Neural cell (in vitro differentiated cells): ENCODE results near the gene SRSF12. TPM values are rescaled to one million over a fixed set of nuclear protein-coding genes. Genes with fewer than 3 reads are reported as not detected.

Source experiments
- H2AFZ ChIP-seq: fragments of 200-600, 300-800 bp; sonication (generic), shearing (Covaris generic); 2 replicates; pipeline ENCODE4 v1.6.0; 2014; ENCODE audit warnings: low read depth, mild to moderate bottlenecking, antibody characterized with exemption, low read length, moderate library complexity
- H3F3A ChIP-seq: fragments of 200-600 bp; shearing (Covaris generic); 2 replicates; pipeline ENCODE4 v1.6.1; 2016; ENCODE audit warnings: mild to moderate bottlenecking, moderate library complexity, mixed read lengths, antibody characterized with exemption, low read length; ENCODE audit not compliant: insufficient read depth, poor library complexity, severe bottlenecking
- H3K27ac ChIP-seq: fragments of 200-600, 300-800 bp; sonication (generic), shearing (Covaris generic); 2 replicates; pipeline ENCODE4 v1.5.1; 2014; ENCODE audit warnings: mild to moderate bottlenecking, low read length, moderate library complexity
- H3K27me3 ChIP-seq: fragments of 300-800, 200-600 bp; sonication (generic), shearing (Covaris generic); 2 replicates; pipeline ENCODE4 v1.6.0; 2014; ENCODE audit warnings: mild to moderate bottlenecking, low read depth, low read length, moderate library complexity; ENCODE audit not compliant: insufficient read depth
- H3K36me3 ChIP-seq: fragments of 300-800, 200-600 bp; sonication (generic), shearing (Covaris generic); 2 replicates; pipeline ENCODE4 v1.5.1; 2014; ENCODE audit warnings: mild to moderate bottlenecking, antibody characterized with exemption, low read length, moderate library complexity; ENCODE audit not compliant: insufficient read depth
- H3K4me2 ChIP-seq: fragments of 300-800, 200-600 bp; sonication (generic), shearing (Covaris generic); 2 replicates; pipeline ENCODE4 v1.6.0; 2014; ENCODE audit warnings: mild to moderate bottlenecking, low read length
- H3K4me3 ChIP-seq: fragments of 300-800, 200-600 bp; sonication (generic), shearing (Covaris generic); 2 replicates; pipeline ENCODE4 v1.5.1; 2014; ENCODE audit warnings: mild to moderate bottlenecking, low read length, moderate library complexity
- H3K79me2 ChIP-seq: fragments of 200-600 bp; shearing (Covaris generic); replicated peaks from 2 replicates; pipeline ENCODE4 v1.6.0; 2014; ENCODE audit warnings: mild to moderate bottlenecking, low read length, moderate library complexity; ENCODE audit not compliant: insufficient read depth
- H3K9ac ChIP-seq: fragments of 300-800, 200-600 bp; sonication (generic), shearing (Covaris generic); 2 replicates; pipeline ENCODE4 v1.6.1; 2016; ENCODE audit warnings: mild to moderate bottlenecking, low read length, mixed read lengths
- H3K9me2 ChIP-seq: fragments of 200-600 bp; shearing (Covaris generic); 2 replicates; pipeline ENCODE4 v1.6.1; 2016; ENCODE audit warnings: mild to moderate bottlenecking, low read length, mixed read lengths; ENCODE audit not compliant: insufficient read depth
- H3K9me3 ChIP-seq: fragments of 200-600, 300-800 bp; sonication (generic), shearing (Covaris generic); 2 replicates; pipeline ENCODE4 v1.6.1; 2016; ENCODE audit warnings: mild to moderate bottlenecking, mixed run types, low read length, moderate library complexity, mixed read lengths
- H4K20me1 ChIP-seq: fragments of 200-600 bp; shearing (Covaris generic); 2 replicates; pipeline ENCODE4 v1.6.1; 2016; ENCODE audit warnings: mild to moderate bottlenecking, mixed run types; ENCODE audit not compliant: insufficient read depth
- CTCF ChIP-seq: fragments of 450-650 bp; IDR thresholded peaks from 2 replicates; pipeline ENCODE4 v1.5.1; 2014; ENCODE audit warnings: antibody characterized with exemption, mild to moderate bottlenecking, moderate library complexity; ENCODE audit not compliant: poor library complexity, severe bottlenecking
- EP300 ChIP-seq: fragments of 450-650 bp; conservative IDR thresholded peaks from 2 replicates; pipeline ENCODE4 v1.6.1; 2014; ENCODE audit warnings: antibody characterized with exemption, mild to moderate bottlenecking, moderate library complexity; ENCODE audit not compliant: poor library complexity, severe bottlenecking
- EZH2 ChIP-seq: fragments of 200-600, 300-800 bp; shearing (Covaris generic), sonication (generic); IDR thresholded peaks from 2 replicates; pipeline ENCODE4 v1.6.1; 2014; ENCODE audit warnings: antibody characterized with exemption, low read length, borderline replicate concordance, mild to moderate bottlenecking; ENCODE audit not compliant: insufficient read depth, poor library complexity, severe bottlenecking
- MXI1 ChIP-seq: fragments of 450-650 bp; conservative IDR thresholded peaks from 2 replicates; pipeline ENCODE4 v1.6.1; 2014; ENCODE audit warnings: antibody characterized with exemption, mild to moderate bottlenecking; ENCODE audit not compliant: poor library complexity, severe bottlenecking
- POLR2AphosphoS5 ChIP-seq: IDR thresholded peaks from 2 replicates; pipeline ENCODE4 v1.6.1; 2012
- RAD21 ChIP-seq: fragments of 450-650 bp; conservative IDR thresholded peaks from 2 replicates; pipeline ENCODE4 v1.6.1; 2014; ENCODE audit warnings: antibody characterized with exemption, mild to moderate bottlenecking, moderate library complexity
- SMC3 ChIP-seq: fragments of 450-650 bp; conservative IDR thresholded peaks from 2 replicates; pipeline ENCODE4 v1.6.1; 2014; ENCODE audit warnings: antibody characterized with exemption, mild to moderate bottlenecking, moderate library complexity; ENCODE audit not compliant: poor library complexity
- TAF1 ChIP-seq: IDR thresholded peaks from 2 replicates; pipeline ENCODE4 v1.6.1; 2012; ENCODE audit warnings: low read depth
- polyA plus RNA-seq: library from polyadenylated mRNA; depleted of rRNA; stranded (reverse); fragments of >200 nt; gene quantifications from 2 replicates; pipeline ENCODE4 v1.2.3, GENCODE V29; 2014
- TF ChIP-seq, protein P1 (sequence below): IDR thresholded peaks from 2 replicates; pipeline ENCODE4 v1.6.1; 2012; ENCODE audit warnings: borderline replicate concordance

SRSF12 gene
- polyA plus RNA-seq, 1 donor from 2014 or later: 44.0 TPM

- Histone ChIP-seq H3K79me2 (no peaks in the 10 kb centered on the region), H3K9ac (no peak overlapping the region), H2AFZ (no peak overlapping the region), H3K4me2 (no peak overlapping the region), H3K36me3 (no peaks in the 10 kb centered on the region), H3K27me3 (no peaks in the 10 kb centered on the region), H3F3A (no peaks in the 10 kb centered on the region), H3K9me3 (no peaks in the 10 kb centered on the region), H3K9me2 (no peaks in the 10 kb centered on the region), H4K20me1 (no peaks in the 10 kb centered on the region), H3K4me3 (no peak overlapping the region), H3K27ac (no peak overlapping the region)
- no peak for TF ChIP-seq TAF1
- TF ChIP-seq, protein P1, sequence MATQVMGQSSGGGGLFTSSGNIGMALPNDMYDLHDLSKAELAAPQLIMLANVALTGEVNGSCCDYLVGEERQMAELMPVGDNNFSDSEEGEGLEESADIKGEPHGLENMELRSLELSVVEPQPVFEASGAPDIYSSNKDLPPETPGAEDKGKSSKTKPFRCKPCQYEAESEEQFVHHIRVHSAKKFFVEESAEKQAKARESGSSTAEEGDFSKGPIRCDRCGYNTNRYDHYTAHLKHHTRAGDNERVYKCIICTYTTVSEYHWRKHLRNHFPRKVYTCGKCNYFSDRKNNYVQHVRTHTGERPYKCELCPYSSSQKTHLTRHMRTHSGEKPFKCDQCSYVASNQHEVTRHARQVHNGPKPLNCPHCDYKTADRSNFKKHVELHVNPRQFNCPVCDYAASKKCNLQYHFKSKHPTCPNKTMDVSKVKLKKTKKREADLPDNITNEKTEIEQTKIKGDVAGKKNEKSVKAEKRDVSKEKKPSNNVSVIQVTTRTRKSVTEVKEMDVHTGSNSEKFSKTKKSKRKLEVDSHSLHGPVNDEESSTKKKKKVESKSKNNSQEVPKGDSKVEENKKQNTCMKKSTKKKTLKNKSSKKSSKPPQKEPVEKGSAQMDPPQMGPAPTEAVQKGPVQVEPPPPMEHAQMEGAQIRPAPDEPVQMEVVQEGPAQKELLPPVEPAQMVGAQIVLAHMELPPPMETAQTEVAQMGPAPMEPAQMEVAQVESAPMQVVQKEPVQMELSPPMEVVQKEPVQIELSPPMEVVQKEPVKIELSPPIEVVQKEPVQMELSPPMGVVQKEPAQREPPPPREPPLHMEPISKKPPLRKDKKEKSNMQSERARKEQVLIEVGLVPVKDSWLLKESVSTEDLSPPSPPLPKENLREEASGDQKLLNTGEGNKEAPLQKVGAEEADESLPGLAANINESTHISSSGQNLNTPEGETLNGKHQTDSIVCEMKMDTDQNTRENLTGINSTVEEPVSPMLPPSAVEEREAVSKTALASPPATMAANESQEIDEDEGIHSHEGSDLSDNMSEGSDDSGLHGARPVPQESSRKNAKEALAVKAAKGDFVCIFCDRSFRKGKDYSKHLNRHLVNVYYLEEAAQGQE: no peak
- no peak for TF ChIP-seq EZH2
- no peak for TF ChIP-seq SMC3
- no peak for TF ChIP-seq POLR2AphosphoS5
- TF ChIP-seq MXI1: no peak
These were observed 44.0 kb downstream of the SRSF12 start for GRCh38 chr6:89073840-89074239.

- no peaks in the 10 kb centered on the region for H3K9me3 ChIP-seq
- no peak overlapping the region for H3K4me3 ChIP-seq
- H3K9ac ChIP-seq: no peak overlapping the region
- H2AFZ ChIP-seq: no peak overlapping the region
- TF ChIP-seq EZH2 (no peak), RAD21 (no peak), SMC3 (no peak), TAF1 (no peak), EP300 (no peak), CTCF (no peak), POLR2AphosphoS5 (no peak), MXI1 (no peak)
- TF ChIP-seq, protein P1: no peak
- no peaks in the 10 kb centered on the region for H3K27me3 ChIP-seq
- no peaks in the 10 kb centered on the region for H4K20me1 ChIP-seq
- H3K9me2 ChIP-seq: no peaks in the 10 kb centered on the region
- H3F3A ChIP-seq: no peaks in the 10 kb centered on the region
- H3K27ac ChIP-seq: no peak overlapping the region
- no peak overlapping the region for H3K4me2 ChIP-seq
- no peaks in the 10 kb centered on the region for H3K36me3 ChIP-seq
- no peaks in the 10 kb centered on the region for H3K79me2 ChIP-seq
These were observed 44.8 kb downstream of the SRSF12 start for GRCh38 chr6:89073014-89073620.
